H1 (cell line): ENCODE measurements around the gene MRPS2. TPM values are rescaled to one million over a fixed set of nuclear protein-coding genes. Genes with fewer than 3 reads are reported as not detected.

Experiments
- CTCF ChIA-PET: fragments of 300-600 bp; sonication (Branson Sonifier 250); formaldehyde crosslinking; loops from one replicate; lab custom pipeline; 2021; ENCODE audit not compliant: partially characterized antibody; lab: Charles Lee
- POLR2A ChIA-PET: fragments of 300-600 bp; sonication (Branson Sonifier 250); formaldehyde crosslinking; loops from one replicate; lab custom pipeline; 2021; ENCODE audit warnings: inconsistent platforms; ENCODE audit not compliant: partially characterized antibody; lab: Charles Lee
- DNase-seq, 2 experiments: peaks; one replicate each; pipeline versions ENCODE4 v3.0.0 to v3.0.0-alpha.2; 2010 to 2022; ENCODE audit warnings: low spot score in 2 of 2, low read depth in 1 of 2, mixed read lengths in 1 of 2
- FAIRE-seq: peaks from 2 replicates; lab custom pipeline; 2011; peaks lifted over from hg19 to GRCh38; lab: Jason Lieb, UNC
- H2AFZ ChIP-seq: 2 replicates; pipeline ENCODE4 v1.8.1; 2012; ENCODE audit warnings: low read length, inconsistent platforms
- H2AK5ac ChIP-seq: 2 replicates; pipeline ENCODE4 v1.6.1; 2013; ENCODE audit warnings: low read depth, low read length
- H2BK120ac ChIP-seq: replicated peaks from 2 replicates; pipeline ENCODE3; 2013; ENCODE audit warnings: low read depth, low read length, inconsistent platforms
- H2BK12ac ChIP-seq: 2 replicates; pipeline ENCODE4 v1.6.1; 2013; ENCODE audit warnings: low read depth, low read length
- H2BK15ac ChIP-seq: 2 replicates; pipeline ENCODE4 v1.6.1; 2013; ENCODE audit warnings: low read length
- H2BK20ac ChIP-seq: 2 replicates; pipeline ENCODE4 v1.6.1; 2013; ENCODE audit warnings: low read length
- H2BK5ac ChIP-seq: 2 replicates; pipeline ENCODE4 v1.6.1; 2013; ENCODE audit warnings: low read depth, low read length
- H3K14ac ChIP-seq: 2 replicates; pipeline ENCODE4 v1.6.1; 2013; ENCODE audit warnings: inconsistent platforms; ENCODE audit not compliant: insufficient read length
- H3K18ac ChIP-seq: 2 replicates; pipeline ENCODE4 v1.6.1; 2013; ENCODE audit warnings: low read length; ENCODE audit errors: extremely low read depth
- H3K23ac ChIP-seq: 2 replicates; pipeline ENCODE4 v1.6.1; 2013; ENCODE audit warnings: inconsistent platforms; ENCODE audit not compliant: insufficient read length
- H3K23me2 ChIP-seq: 2 replicates; pipeline ENCODE4 v1.6.1; 2013; ENCODE audit warnings: low read depth, low read length
- H3K27ac ChIP-seq: 2 replicates; pipeline ENCODE4 v1.6.1; 2011; ENCODE audit warnings: low read depth, low read length, inconsistent platforms
- H3K27me3 ChIP-seq, 4 experiments: replicated peaks in 1 of 4; 1 replicate in 1 of 4; 2 replicates in 3 of 4; pipeline versions ENCODE4 v1.6.1 to v1.8.1; 2011 to 2013; ENCODE audit warnings: low read length in 3 of 4, mild to moderate bottlenecking in 3 of 4, inconsistent platforms in 2 of 4, mixed read lengths in 2 of 4, moderate library complexity in 1 of 4; ENCODE audit not compliant: control insufficient read depth in 3 of 4, insufficient read depth in 3 of 4; ENCODE audit errors: extremely low read depth in 1 of 4
- H3K36me3 ChIP-seq, 4 experiments: 2 replicates each; pipeline versions ENCODE4 v1.6.1 to v1.8.1; 2011 to 2013; ENCODE audit warnings: mild to moderate bottlenecking in 4 of 4, low read length in 3 of 4, moderate library complexity in 2 of 4, control low read depth in 1 of 4, inconsistent platforms in 1 of 4; ENCODE audit not compliant: insufficient read depth in 4 of 4, control insufficient read depth in 2 of 4
- H3K4ac ChIP-seq: replicated peaks from 2 replicates; pipeline ENCODE3; 2013; ENCODE audit warnings: low read length, low read depth, mixed read lengths, inconsistent platforms; ENCODE audit not compliant: insufficient read length
- H3K4me1 ChIP-seq, 4 experiments: replicated peaks in 1 of 4; 1 replicate in 1 of 4; 2 replicates in 3 of 4; pipeline versions ENCODE4 v1.6.1 to v1.8.1; 2011 to 2013; ENCODE audit warnings: low read length in 3 of 4, inconsistent platforms in 2 of 4, mixed read lengths in 1 of 4; ENCODE audit not compliant: insufficient read depth in 4 of 4, control insufficient read depth in 3 of 4
- H3K4me2 ChIP-seq, 2 experiments: 2 replicates each; pipeline versions ENCODE4 v1.6.1 to v1.8.1; 2011 to 2013; ENCODE audit warnings: low read depth in 2 of 2, low read length in 2 of 2, control low read depth in 1 of 2, inconsistent platforms in 1 of 2, mild to moderate bottlenecking in 1 of 2; ENCODE audit not compliant: insufficient read depth in 1 of 2
- H3K4me3 ChIP-seq, 4 experiments: fragments of 200-600, 300-600 bp in 1 of 4; sonication (generic), shearing (Covaris generic), sonication (Bioruptor Twin) in 1 of 4; 2 replicates each; pipeline versions ENCODE4 v1.5.1 to v1.8.1; 2011 to 2016; ENCODE audit warnings: low read length in 4 of 4, low read depth in 3 of 4, control low read depth in 2 of 4, inconsistent platforms in 2 of 4, mild to moderate bottlenecking in 2 of 4, mixed read lengths in 1 of 4, moderate library complexity in 1 of 4; ENCODE audit not compliant: insufficient read depth in 2 of 4; ENCODE audit errors: extremely low read depth in 1 of 4
- H3K56ac ChIP-seq: replicated peaks from 2 replicates; pipeline ENCODE3; 2013; ENCODE audit warnings: low read depth, mild to moderate bottlenecking, mixed read lengths, low read length, inconsistent platforms; ENCODE audit not compliant: insufficient read length
- H3K79me1 ChIP-seq: 2 replicates; pipeline ENCODE4 v1.6.1; 2013; ENCODE audit warnings: low read depth, low read length, control low read depth
- H3K79me2 ChIP-seq, 2 experiments: 2 replicates each; pipeline versions ENCODE4 v1.6.1 to v1.8.1; 2012 to 2013; ENCODE audit warnings: low read length in 2 of 2, mild to moderate bottlenecking in 2 of 2, inconsistent platforms in 1 of 2; ENCODE audit not compliant: insufficient read depth in 2 of 2, control insufficient read depth in 1 of 2
- H3K9ac ChIP-seq, 4 experiments: replicated peaks in 1 of 4; 1 replicate in 1 of 4; 2 replicates in 3 of 4; pipeline versions ENCODE4 v1.6.1 to v1.8.1; 2011 to 2013; ENCODE audit warnings: low read depth in 3 of 4, low read length in 3 of 4, control low read depth in 2 of 4, mild to moderate bottlenecking in 2 of 4, moderate library complexity in 2 of 4, inconsistent platforms in 1 of 4; ENCODE audit errors: extremely low read depth in 1 of 4
- H3K9me3 ChIP-seq, 2 experiments: 2 replicates each; pipeline versions ENCODE4 v1.6.1 to v1.8.1; 2012 to 2013; ENCODE audit warnings: mild to moderate bottlenecking in 2 of 2, moderate library complexity in 2 of 2, control low read depth in 1 of 2, inconsistent platforms in 1 of 2, low read depth in 1 of 2, low read length in 1 of 2, mixed read lengths in 1 of 2; ENCODE audit not compliant: insufficient read depth in 2 of 2
- H4K20me1 ChIP-seq, 2 experiments: replicated peaks in 1 of 2; 2 replicates each; pipeline versions ENCODE3 to v1.8.1; 2011 to 2013; ENCODE audit warnings: inconsistent platforms in 2 of 2, low read length in 2 of 2, mild to moderate bottlenecking in 1 of 2; ENCODE audit not compliant: insufficient read depth in 2 of 2, control insufficient read depth in 1 of 2
- H4K5ac ChIP-seq: 2 replicates; pipeline ENCODE4 v1.6.1; 2013; ENCODE audit warnings: low read length, low read depth, mixed read lengths, inconsistent platforms; ENCODE audit not compliant: insufficient read length
- H4K8ac ChIP-seq: 2 replicates; pipeline ENCODE4 v1.8.0; 2013; ENCODE audit warnings: mild to moderate bottlenecking, moderate library complexity, low read length, inconsistent platforms; ENCODE audit not compliant: insufficient read depth; ENCODE audit errors: extremely low read depth
- H4K91ac ChIP-seq: replicated peaks from 2 replicates; pipeline ENCODE3; 2013; ENCODE audit warnings: low read length, mixed read lengths, inconsistent platforms; ENCODE audit not compliant: insufficient read length
- BACH1 ChIP-seq: IDR thresholded peaks from 2 replicates; pipeline ENCODE4 v1.6.1; 2012; ENCODE audit warnings: low read length, improper control_type of control experiment
- CEBPB ChIP-seq: IDR thresholded peaks from 2 replicates; pipeline ENCODE4 v1.6.1; 2012; ENCODE audit warnings: low read depth, low read length
- CHD1 ChIP-seq: IDR thresholded peaks from 2 replicates; pipeline ENCODE4 v1.6.1; 2012; ENCODE audit warnings: low read depth, low read length, improper control_type of control experiment
- CREB1 ChIP-seq: IDR thresholded peaks from 2 replicates; pipeline ENCODE4 v1.6.1; 2012; ENCODE audit warnings: inconsistent platforms
- GTF2F1 ChIP-seq: IDR thresholded peaks from 2 replicates; pipeline ENCODE4 v1.6.1; 2012; ENCODE audit warnings: low read depth, low read length, improper control_type of control experiment, borderline replicate concordance
- JUND ChIP-seq: IDR thresholded peaks from 2 replicates; pipeline ENCODE4 v1.6.1; 2011; ENCODE audit warnings: mild to moderate bottlenecking, improper control_type of control experiment, low read length
- KDM1A ChIP-seq: fragments of 200-600, 300-600 bp; sonication (generic); IDR thresholded peaks from 2 replicates; pipeline ENCODE4 v1.7.1; 2016; ENCODE audit warnings: mild to moderate bottlenecking, low read length, borderline replicate concordance
- NANOG ChIP-seq: IDR thresholded peaks from 2 replicates; pipeline ENCODE4 v1.6.1; 2011; ENCODE audit warnings: low read length, low read depth, mild to moderate bottlenecking, inconsistent platforms; ENCODE audit not compliant: insufficient read depth, poor library complexity, severe bottlenecking
- NRF1 ChIP-seq: IDR thresholded peaks from 2 replicates; pipeline ENCODE4 v1.6.1; 2011; ENCODE audit warnings: mild to moderate bottlenecking, low read depth, low read length, improper control_type of control experiment
- SP1 ChIP-seq: IDR thresholded peaks from 2 replicates; pipeline ENCODE4 v1.6.1; 2011; ENCODE audit warnings: low read depth, low read length
- TAF7 ChIP-seq: optimal IDR thresholded peaks from 2 replicates; pipeline ENCODE3; 2011; ENCODE audit warnings: low read depth, mild to moderate bottlenecking, inconsistent platforms, low read length, moderate library complexity, borderline replicate concordance
- TEAD4 ChIP-seq: IDR thresholded peaks from 2 replicates; pipeline ENCODE4 v1.6.1; 2012; ENCODE audit warnings: low read depth, low read length, inconsistent platforms, mixed read lengths
- WGBS, 2 experiments: shearing (Covaris generic) in 1 of 2; methylation state at CpG; one replicate each; pipeline versions ENCODE4 v1.1.6 to v1.1.7; 2013 to 2015; ENCODE audit warnings: low lambda C conversion rate in 2 of 2, mixed read lengths in 2 of 2, inconsistent platforms in 1 of 2, low coverage in 1 of 2, missing lambda C conversion rate in 1 of 2; ENCODE audit not compliant: insufficient replicate concordance in 2 of 2, insufficient coverage in 1 of 2, insufficient read length in 1 of 2; ENCODE audit errors: extremely low coverage in 1 of 2, missing lambda C conversion rate in 1 of 2; 5-methylcytosine and 5-hydroxymethylcytosine counted together
- polyA plus RNA-seq, 7 experiments: library from polyadenylated mRNA; depleted of rRNA in 3 of 7; stranded (reverse) in 5 of 7; unstranded in 2 of 7; fragments of >200 nt in 5 of 7; fragments of 200-250 nt in 2 of 7; gene quantifications; 1 replicate in 5 of 7; 2 replicates in 1 of 7; 4 replicates in 1 of 7; pipeline versions ENCODE4 v1.2.1 to v1.2.3, GENCODE V29; 2011 to 2013; ENCODE audit warnings: missing spikeins in 2 of 7, mixed read lengths in 2 of 7
- total RNA-seq: library from RNA; stranded (reverse); fragmentation: NEBNext Ultra II Directional; extraction: Animal tissue kit (Norgen Biotek cat#: 25700); gene quantifications from 2 replicates; pipeline ENCODE4 v1.2.1, GENCODE V29; 2021

MRPS2 gene
- total and polyA plus RNA-seq, 2 of the 8 experiments (the other 6 are each of a cell fraction or from before 2014, with no cell fraction given): 78.6 to 476 TPM

- H3K79me1 ChIP-seq: no peaks in the 10 kb centered on the region
These were observed 52.3 kb downstream of the MRPS2 start for GRCh38 chr9:135552698-135553171.

More at GRCh38 chr9:135552698-135553171, 52.3 kb downstream of the MRPS2 start:
- H3K14ac ChIP-seq: no peak overlapping the region
- H3K9ac ChIP-seq: no peak overlapping the region
- no peak overlapping the region for H3K4me2 ChIP-seq
- H4K20me1 ChIP-seq: no peaks in the 10 kb centered on the region
- H2BK5ac ChIP-seq: no peak overlapping the region
- no peak overlapping the region for H3K27ac ChIP-seq
- no peaks in the 10 kb centered on the region for H3K9me3 ChIP-seq
- H4K5ac ChIP-seq: no peak overlapping the region
- no peak overlapping the region for H4K91ac ChIP-seq
- no peaks in the 10 kb centered on the region for H3K79me2 ChIP-seq
- ChIA-PET POLR2A (interaction anchor here (1.9 kb wide), 1 partner anchor 47 kb away, joined by 5 read pairs; no protein-coding TSS in a partner anchor), CTCF (interaction anchor here (1.1 to 2.1 kb wide), 4 partner anchors 13 to 245 kb away, joined by 3 to 10 read pairs (median 4); no protein-coding TSS in a partner anchor)
- H3K23ac ChIP-seq: no peak overlapping the region
- H2BK12ac ChIP-seq: no peak overlapping the region
- no peak overlapping the region for H3K18ac ChIP-seq
- H2BK120ac ChIP-seq: no peak overlapping the region
- no peaks in the 10 kb centered on the region; a peak in 1 of 7 replicates for H3K27me3 ChIP-seq
- H3K4me1 ChIP-seq: peaks cover 0 to 3% (median 0%) of the 10 kb centered on the region in 4 experiments; a peak in 2 of 7 replicates
- H2BK20ac ChIP-seq: no peak overlapping the region
- no peak overlapping the region for H2AFZ ChIP-seq
- H3K4ac ChIP-seq: no peak overlapping the region
- no peak overlapping the region for H3K56ac ChIP-seq
- H3K4me3 ChIP-seq: no peak overlapping the region
- H4K8ac ChIP-seq: no peak overlapping the region
- no peak overlapping the region for H2AK5ac ChIP-seq
- 93% methylated on average over 7 of the region's 19 CpGs; no CpG with 5 or more reads in 1 of the 2 experiments for WGBS, 2 experiments
- no peaks in the 10 kb centered on the region; the same call in 1 of the 2 replicates for H3K23me2 ChIP-seq
- DNase-seq: no peak
- no peak for TF ChIP-seq BACH1
- no peak for TF ChIP-seq CEBPB
- no peak for TF ChIP-seq JUND
- no peak for TF ChIP-seq CHD1
- TF ChIP-seq GTF2F1: no peak
- TF ChIP-seq KDM1A: no peak
- no peak for TF ChIP-seq SP1
- no peak for TF ChIP-seq NRF1
- TF ChIP-seq TAF7: no peak
- no peak for TF ChIP-seq TEAD4
- no peak for TF ChIP-seq CREB1
- no peak for TF ChIP-seq NANOG
- FAIRE-seq: no peak
- no peaks in the 10 kb centered on the region for H3K36me3 ChIP-seq
- no peak overlapping the region for H2BK15ac ChIP-seq
